Body of pancreas (tissue), 4 donors: ENCODE measurements around the gene C1QTNF5. TPM values are rescaled to one million over a fixed set of nuclear protein-coding genes. Genes with fewer than 3 reads are reported as not detected.

Experiments
- ATAC-seq: fragments of 150-250 bp; one replicate; pipeline ENCODE4 v1.9.1; 2016
- DNase-seq, 4 donors: peaks; one replicate each; pipeline ENCODE4 v3.0.0-alpha.2; 2019
- H3K27ac ChIP-seq, 4 donors: fragments of 200-600 bp; sonication (generic); 1 replicate in 3 of 4; 2 replicates in 1 of 4; pipeline versions ENCODE4 v1.5.1 to v1.6.1; 2016 to 2019; ENCODE audit warnings: mild to moderate bottlenecking in 1 of 4, mixed read lengths in 1 of 4, moderate library complexity in 1 of 4
- H3K27me3 ChIP-seq, 2 donors: fragments of 200-600 bp; sonication (generic); one replicate each; pipeline ENCODE4 v1.6.0; 2016; ENCODE audit warnings: mild to moderate bottlenecking in 1 of 2
- H3K36me3 ChIP-seq, 2 donors: fragments of 200-600 bp; sonication (generic); replicated peaks in 1 of 2; 2 replicates each; pipeline ENCODE4 v1.5.1; 2016; ENCODE audit warnings: low read depth in 2 of 2; ENCODE audit not compliant: insufficient read depth in 1 of 2
- H3K4me1 ChIP-seq: fragments of 200-600 bp; sonication (generic); one replicate; pipeline ENCODE4 v1.6.0; 2016
- H3K4me3 ChIP-seq, 2 donors: fragments of 200-600 bp; sonication (generic); 1 replicate in 1 of 2; 2 replicates in 1 of 2; pipeline ENCODE4 v1.5.1; 2016 to 2019
- H3K9me3 ChIP-seq, 3 donors: fragments of 200-600 bp; sonication (generic); 1 replicate in 2 of 3; 2 replicates in 1 of 3; pipeline ENCODE4 v1.5.1; 2016
- CTCF ChIP-seq, 7 experiments: fragments of 450-650 bp in 4 of 7; fragments of 200-600 bp in 3 of 7; sonication (generic) in 3 of 7; IDR thresholded peaks; one replicate each; pipeline ENCODE4 v1.5.1; 2016 to 2019; ENCODE audit warnings: antibody characterized with exemption in 7 of 7
- POLR2A ChIP-seq, 3 donors: fragments of 450-650 bp; IDR thresholded peaks; one replicate each; pipeline ENCODE4 v1.6.1; 2016; ENCODE audit warnings: antibody characterized with exemption in 3 of 3, mild to moderate bottlenecking in 2 of 3
- WGBS, 2 donors: methylation state at CpG; one replicate each; pipeline ENCODE4 v1.1.5; 2017; 5-methylcytosine and 5-hydroxymethylcytosine counted together
- intact Hi-C: fragments of 100-400 bp; cut with DNase I; formaldehyde crosslinking; loops from one replicate; pipeline ENCODE4 v1.15.1; 2023
- total RNA-seq, 2 donors: library from RNA; depleted of rRNA; stranded (reverse); fragments of >200 nt; gene quantifications; one replicate each; pipeline ENCODE4 v1.1.0, GENCODE V29; 2016

Gene C1QTNF5
- total RNA-seq, 2 donors from 2014 or later, result 28.8 to 54.1 TPM

- DNase-seq, result no peak
- no peaks in the 10 kb centered on the region for H3K36me3 ChIP-seq
- no peaks in the 10 kb centered on the region for H3K9me3 ChIP-seq
- TF ChIP-seq POLR2A (IDR thresholded peaks at IDR 0.05) (no peak), CTCF (IDR thresholded peaks at IDR 0.05) (no peak)
- H3K27ac ChIP-seq, result no peak overlapping the region
- no peaks in the 10 kb centered on the region for H3K27me3 ChIP-seq
- 75 to 89% methylated on average over 5 to 11 of the region's 11 CpGs for WGBS, 2 donors
- intact Hi-C loops, result no loop called here
- no peak overlapping the region for H3K4me3 ChIP-seq
- no peaks in the 10 kb centered on the region for H3K4me1 ChIP-seq
- ATAC-seq, result no peak
Observed at GRCh38 chr11:119309411-119309810, 31.3 kb downstream of the C1QTNF5 start.

GRCh38 chr11:119307974-119308373 lies 32.7 kb downstream of the C1QTNF5 start:
- Histone ChIP-seq H3K9me3 (no peaks in the 10 kb centered on the region), H3K4me1 (no peaks in the 10 kb centered on the region), H3K36me3 (no peaks in the 10 kb centered on the region), H3K4me3 (no peak overlapping the region), H3K27me3 (no peaks in the 10 kb centered on the region), H3K27ac (no peak overlapping the region)
- ATAC-seq (no peak), DNase-seq (no peak)
- TF ChIP-seq POLR2A (IDR thresholded peaks at IDR 0.05), result no peak
- TF ChIP-seq CTCF (IDR thresholded peaks at IDR 0.05), result no peak
- intact Hi-C loops, result no loop called here
- 88 to 93% methylated on average over 5 of the region's 5 CpGs for WGBS, 2 donors

GRCh38 chr11:119307219-119307618 lies 33.5 kb downstream of the C1QTNF5 start:
- ATAC-seq (no peak), DNase-seq (no peak)
- H3K9me3 ChIP-seq, result no peaks in the 10 kb centered on the region
- 30 to 67% methylated on average over 1 of the region's 1 CpG for WGBS, 2 donors
- no peaks in the 10 kb centered on the region for H3K4me1 ChIP-seq
- intact Hi-C loops, result no loop called here
- H3K36me3 ChIP-seq, result no peaks in the 10 kb centered on the region
- H3K27ac ChIP-seq, result no peak overlapping the region
- no peaks in the 10 kb centered on the region for H3K27me3 ChIP-seq
- H3K4me3 ChIP-seq, result no peak overlapping the region
- TF ChIP-seq CTCF (IDR thresholded peaks at IDR 0.05), result no peak
- no peak for TF ChIP-seq POLR2A (IDR thresholded peaks at IDR 0.05)

GRCh38 chr11:119306373-119306890 lies 34.3 kb downstream of the C1QTNF5 start:
- H3K27ac ChIP-seq, result no peak overlapping the region
- no peak overlapping the region for H3K4me3 ChIP-seq
- no peaks in the 10 kb centered on the region for H3K27me3 ChIP-seq
- no peaks in the 10 kb centered on the region for H3K9me3 ChIP-seq
- intact Hi-C loops, result no loop called here
- H3K36me3 ChIP-seq, result no peaks in the 10 kb centered on the region
- DNase-seq, result peak in 1 of 4 donors; percentile 13
- no peak for TF ChIP-seq CTCF (IDR thresholded peaks at IDR 0.05)
- no peak for TF ChIP-seq POLR2A (IDR thresholded peaks at IDR 0.05)
- H3K4me1 ChIP-seq, result no peaks in the 10 kb centered on the region
- 69 to 78% methylated on average over 5 of the region's 5 CpGs for WGBS, 2 donors
- ATAC-seq, result peak; percentile 40
